ENCODE results near the gene ZNF318. TPM values are rescaled to one million over a fixed set of nuclear protein-coding genes. Genes with fewer than 3 reads are reported as not detected.

Gene ZNF318
- total RNA-seq, 1 donor from 2014 or later, result 9.8 TPM

- no peak within 1 kb of the TSS for H3K27ac ChIP-seq (ENCODE audit: low read depth, low read length)
- peaks cover 53% of the 10 kb centered on the region for H3K27me3 Mint-ChIP-seq (ENCODE audit: low read depth, unreplicated experiment)
- H3K9me3 ChIP-seq (ENCODE audit: insufficient read depth, low read depth, low read length), result no peaks in the 10 kb centered on the region
- peaks cover 9% of the 10 kb centered on the region for H3K27me3 ChIP-seq (ENCODE audit: insufficient read depth, low read length)
- TF ChIP-seq EZH2 (IDR thresholded peaks at IDR 0.05; ENCODE audit: insufficient read depth, low read length) (no peak), CTCF (IDR thresholded peaks at IDR 0.05; ENCODE audit: insufficient read depth, low read depth, low read length) (no peak)
- H3K4me3 Mint-ChIP-seq (ENCODE audit: unreplicated experiment), result no peak within 1 kb of the TSS
- no peaks in the 10 kb centered on the region for H3K4me1 Mint-ChIP-seq (ENCODE audit: low read depth, unreplicated experiment)
- no peaks in the 10 kb centered on the region for H3K4me1 ChIP-seq (ENCODE audit: insufficient read depth, low read length)
- no peaks in the 10 kb centered on the region for H3K79me2 ChIP-seq (ENCODE audit: insufficient read depth, low read length)
- H3K4me2 ChIP-seq (ENCODE audit: low read length), result no peak within 1 kb of the TSS
- no peak within 1 kb of the TSS for H3K4me3 ChIP-seq (ENCODE audit: insufficient read depth, low read depth, low read length)
- H3K9ac ChIP-seq (ENCODE audit: low read length), result no peak within 1 kb of the TSS
- no peak within 1 kb of the TSS for H3K27ac Mint-ChIP-seq (ENCODE audit: unreplicated experiment)
- H3K9me3 Mint-ChIP-seq (ENCODE audit: unreplicated experiment), result no peaks in the 10 kb centered on the region
- peaks cover 3% of the 10 kb centered on the region for H3K36me3 Mint-ChIP-seq (ENCODE audit: low read depth, unreplicated experiment)
- no peaks in the 10 kb centered on the region for H4K20me1 ChIP-seq (ENCODE audit: insufficient read depth, low read length)
- no peaks in the 10 kb centered on the region for H3K36me3 ChIP-seq (ENCODE audit: insufficient read depth, low read length)
- FAIRE-seq (no peak), DNase-seq (ENCODE audit: low read depth) (no peak)
- H2AFZ ChIP-seq (ENCODE audit: low read depth, low read length), result no peak within 1 kb of the TSS
Measured at GRCh38 chr6:43297644-43298564, 71.5 kb downstream of the ZNF318 start, which contains the start of gene SLC22A7. Gene SLC22A7 (plus strand): TSS chr6:43298260. CDS start chr6:43298359, 99 bp downstream.

GRCh38 chr6:43296780-43297497 is 72.5 kb downstream of the ZNF318 start:
- DNase-seq (ENCODE audit: low read depth), result no peak
- TF ChIP-seq EZH2 (IDR thresholded peaks at IDR 0.05; ENCODE audit: insufficient read depth, low read length), result no peak
- H3K36me3 Mint-ChIP-seq (ENCODE audit: low read depth, unreplicated experiment), result peaks cover 3% of the 10 kb centered on the region

GRCh38 chr6:43295456-43295855 is 74.0 kb downstream of the ZNF318 start:
- peaks cover 5% of the 10 kb centered on the region for H3K27me3 ChIP-seq (ENCODE audit: insufficient read depth, low read length)
- H3K9me3 ChIP-seq (ENCODE audit: insufficient read depth, low read depth, low read length), result no peaks in the 10 kb centered on the region
- no peaks in the 10 kb centered on the region for H3K9me3 Mint-ChIP-seq (ENCODE audit: unreplicated experiment)
- H3K4me1 ChIP-seq (ENCODE audit: insufficient read depth, low read length), result no peaks in the 10 kb centered on the region
- H3K36me3 ChIP-seq (ENCODE audit: insufficient read depth, low read length), result no peaks in the 10 kb centered on the region
- FAIRE-seq (no peak), DNase-seq (ENCODE audit: low read depth) (no peak)
- no peaks in the 10 kb centered on the region for H3K4me1 Mint-ChIP-seq (ENCODE audit: low read depth, unreplicated experiment)
- H4K20me1 ChIP-seq (ENCODE audit: insufficient read depth, low read length), result no peaks in the 10 kb centered on the region
- H3K9ac ChIP-seq (ENCODE audit: low read length), result no peak overlapping the region
- no peak overlapping the region for H3K4me3 Mint-ChIP-seq (ENCODE audit: unreplicated experiment)
- TF ChIP-seq EZH2 (IDR thresholded peaks at IDR 0.05; ENCODE audit: insufficient read depth, low read length) (no peak), CTCF (IDR thresholded peaks at IDR 0.05; ENCODE audit: insufficient read depth, low read depth, low read length) (no peak)
- H3K4me3 ChIP-seq (ENCODE audit: insufficient read depth, low read depth, low read length), result no peak overlapping the region
- H3K27ac Mint-ChIP-seq (ENCODE audit: unreplicated experiment), result no peak overlapping the region
- H3K36me3 Mint-ChIP-seq (ENCODE audit: low read depth, unreplicated experiment), result peaks cover 3% of the 10 kb centered on the region
- no peak overlapping the region for H2AFZ ChIP-seq (ENCODE audit: low read depth, low read length)
- H3K4me2 ChIP-seq (ENCODE audit: low read length), result no peak overlapping the region
- H3K27ac ChIP-seq (ENCODE audit: low read depth, low read length), result no peak overlapping the region
- H3K79me2 ChIP-seq (ENCODE audit: insufficient read depth, low read length), result no peaks in the 10 kb centered on the region
- H3K27me3 Mint-ChIP-seq (ENCODE audit: low read depth, unreplicated experiment), result peaks cover 39% of the 10 kb centered on the region

More at GRCh38 chr6:43296780-43297497, 72.5 kb downstream of the ZNF318 start:
- Mint-ChIP-seq H3K27ac (ENCODE audit: unreplicated experiment) (no peak overlapping the region), H3K27me3 (ENCODE audit: low read depth, unreplicated experiment) (peaks cover 49% of the 10 kb centered on the region), H3K4me3 (ENCODE audit: unreplicated experiment) (no peak overlapping the region), H3K4me1 (ENCODE audit: low read depth, unreplicated experiment) (no peaks in the 10 kb centered on the region), H3K9me3 (ENCODE audit: unreplicated experiment) (no peaks in the 10 kb centered on the region)
- no peaks in the 10 kb centered on the region for H4K20me1 ChIP-seq (ENCODE audit: insufficient read depth, low read length)
- H3K79me2 ChIP-seq (ENCODE audit: insufficient read depth, low read length), result no peaks in the 10 kb centered on the region
- no peaks in the 10 kb centered on the region for H3K9me3 ChIP-seq (ENCODE audit: insufficient read depth, low read depth, low read length)
- H3K4me2 ChIP-seq (ENCODE audit: low read length), result no peak overlapping the region
- peaks cover 9% of the 10 kb centered on the region for H3K27me3 ChIP-seq (ENCODE audit: insufficient read depth, low read length)
- no peak overlapping the region for H2AFZ ChIP-seq (ENCODE audit: low read depth, low read length)
- H3K36me3 ChIP-seq (ENCODE audit: insufficient read depth, low read length), result no peaks in the 10 kb centered on the region
- H3K9ac ChIP-seq (ENCODE audit: low read length), result no peak overlapping the region
- FAIRE-seq, result no peak
- no peak overlapping the region for H3K4me3 ChIP-seq (ENCODE audit: insufficient read depth, low read depth, low read length)
- no peaks in the 10 kb centered on the region for H3K4me1 ChIP-seq (ENCODE audit: insufficient read depth, low read length)
- H3K27ac ChIP-seq (ENCODE audit: low read depth, low read length), result no peak overlapping the region

Data from astrocyte (in vitro differentiated cells and primary cell).